Neural cell (in vitro differentiated cells): ENCODE data around the gene AP2B1. TPM values are rescaled to one million over a fixed set of nuclear protein-coding genes. Genes with fewer than 3 reads are reported as not detected.

Experiments used
- H2AFZ ChIP-seq: fragments of 200-600, 300-800 bp; sonication (generic), shearing (Covaris generic); 2 replicates; pipeline ENCODE4 v1.6.0; 2014; ENCODE audit warnings: low read depth, mild to moderate bottlenecking, antibody characterized with exemption, low read length, moderate library complexity
- H3F3A ChIP-seq: fragments of 200-600 bp; shearing (Covaris generic); 2 replicates; pipeline ENCODE4 v1.6.1; 2016; ENCODE audit warnings: mild to moderate bottlenecking, moderate library complexity, mixed read lengths, antibody characterized with exemption, low read length; ENCODE audit not compliant: insufficient read depth, poor library complexity, severe bottlenecking
- H3K27ac ChIP-seq: fragments of 200-600, 300-800 bp; sonication (generic), shearing (Covaris generic); 2 replicates; pipeline ENCODE4 v1.5.1; 2014; ENCODE audit warnings: mild to moderate bottlenecking, low read length, moderate library complexity
- H3K27me3 ChIP-seq: fragments of 300-800, 200-600 bp; sonication (generic), shearing (Covaris generic); 2 replicates; pipeline ENCODE4 v1.6.0; 2014; ENCODE audit warnings: mild to moderate bottlenecking, low read depth, low read length, moderate library complexity; ENCODE audit not compliant: insufficient read depth
- H3K36me3 ChIP-seq: fragments of 300-800, 200-600 bp; sonication (generic), shearing (Covaris generic); 2 replicates; pipeline ENCODE4 v1.5.1; 2014; ENCODE audit warnings: mild to moderate bottlenecking, antibody characterized with exemption, low read length, moderate library complexity; ENCODE audit not compliant: insufficient read depth
- H3K4me2 ChIP-seq: fragments of 300-800, 200-600 bp; sonication (generic), shearing (Covaris generic); 2 replicates; pipeline ENCODE4 v1.6.0; 2014; ENCODE audit warnings: mild to moderate bottlenecking, low read length
- H3K4me3 ChIP-seq: fragments of 300-800, 200-600 bp; sonication (generic), shearing (Covaris generic); 2 replicates; pipeline ENCODE4 v1.5.1; 2014; ENCODE audit warnings: mild to moderate bottlenecking, low read length, moderate library complexity
- H3K79me2 ChIP-seq: fragments of 200-600 bp; shearing (Covaris generic); replicated peaks from 2 replicates; pipeline ENCODE4 v1.6.0; 2014; ENCODE audit warnings: mild to moderate bottlenecking, low read length, moderate library complexity; ENCODE audit not compliant: insufficient read depth
- H3K9ac ChIP-seq: fragments of 300-800, 200-600 bp; sonication (generic), shearing (Covaris generic); 2 replicates; pipeline ENCODE4 v1.6.1; 2016; ENCODE audit warnings: mild to moderate bottlenecking, low read length, mixed read lengths
- H3K9me2 ChIP-seq: fragments of 200-600 bp; shearing (Covaris generic); 2 replicates; pipeline ENCODE4 v1.6.1; 2016; ENCODE audit warnings: mild to moderate bottlenecking, low read length, mixed read lengths; ENCODE audit not compliant: insufficient read depth
- H3K9me3 ChIP-seq: fragments of 200-600, 300-800 bp; sonication (generic), shearing (Covaris generic); 2 replicates; pipeline ENCODE4 v1.6.1; 2016; ENCODE audit warnings: mild to moderate bottlenecking, mixed run types, low read length, moderate library complexity, mixed read lengths
- H4K20me1 ChIP-seq: fragments of 200-600 bp; shearing (Covaris generic); 2 replicates; pipeline ENCODE4 v1.6.1; 2016; ENCODE audit warnings: mild to moderate bottlenecking, mixed run types; ENCODE audit not compliant: insufficient read depth
- CTCF ChIP-seq: fragments of 450-650 bp; IDR thresholded peaks from 2 replicates; pipeline ENCODE4 v1.5.1; 2014; ENCODE audit warnings: antibody characterized with exemption, mild to moderate bottlenecking, moderate library complexity; ENCODE audit not compliant: poor library complexity, severe bottlenecking
- EP300 ChIP-seq: fragments of 450-650 bp; conservative IDR thresholded peaks from 2 replicates; pipeline ENCODE4 v1.6.1; 2014; ENCODE audit warnings: antibody characterized with exemption, mild to moderate bottlenecking, moderate library complexity; ENCODE audit not compliant: poor library complexity, severe bottlenecking
- EZH2 ChIP-seq: fragments of 200-600, 300-800 bp; shearing (Covaris generic), sonication (generic); IDR thresholded peaks from 2 replicates; pipeline ENCODE4 v1.6.1; 2014; ENCODE audit warnings: antibody characterized with exemption, low read length, borderline replicate concordance, mild to moderate bottlenecking; ENCODE audit not compliant: insufficient read depth, poor library complexity, severe bottlenecking
- MXI1 ChIP-seq: fragments of 450-650 bp; conservative IDR thresholded peaks from 2 replicates; pipeline ENCODE4 v1.6.1; 2014; ENCODE audit warnings: antibody characterized with exemption, mild to moderate bottlenecking; ENCODE audit not compliant: poor library complexity, severe bottlenecking
- POLR2AphosphoS5 ChIP-seq: IDR thresholded peaks from 2 replicates; pipeline ENCODE4 v1.6.1; 2012
- RAD21 ChIP-seq: fragments of 450-650 bp; conservative IDR thresholded peaks from 2 replicates; pipeline ENCODE4 v1.6.1; 2014; ENCODE audit warnings: antibody characterized with exemption, mild to moderate bottlenecking, moderate library complexity
- REST ChIP-seq: IDR thresholded peaks from 2 replicates; pipeline ENCODE4 v1.6.1; 2012; ENCODE audit warnings: borderline replicate concordance
- SMC3 ChIP-seq: fragments of 450-650 bp; conservative IDR thresholded peaks from 2 replicates; pipeline ENCODE4 v1.6.1; 2014; ENCODE audit warnings: antibody characterized with exemption, mild to moderate bottlenecking, moderate library complexity; ENCODE audit not compliant: poor library complexity
- TAF1 ChIP-seq: IDR thresholded peaks from 2 replicates; pipeline ENCODE4 v1.6.1; 2012; ENCODE audit warnings: low read depth
- polyA plus RNA-seq: library from polyadenylated mRNA; depleted of rRNA; stranded (reverse); fragments of >200 nt; gene quantifications from 2 replicates; pipeline ENCODE4 v1.2.3, GENCODE V29; 2014

The AP2B1 gene
- polyA plus RNA-seq, 1 donor from 2014 or later, result 59.5 TPM

GRCh38 chr17:35569405-35569804 lies 17.7 kb upstream of the AP2B1 start:
- Histone ChIP-seq H3K79me2 (peaks cover 17% of the 10 kb centered on the region), H3K4me2 (peak overlapping the region; percentile 39), H3K9me2 (no peaks in the 10 kb centered on the region), H3K36me3 (no peaks in the 10 kb centered on the region), H3K9ac (no peak overlapping the region), H3F3A (no peaks in the 10 kb centered on the region), H2AFZ (no peak overlapping the region), H3K27me3 (no peaks in the 10 kb centered on the region), H3K4me3 (peak overlapping the region; percentile 79), H3K9me3 (no peaks in the 10 kb centered on the region), H3K27ac (no peak overlapping the region), H4K20me1 (no peaks in the 10 kb centered on the region)
- TF ChIP-seq POLR2AphosphoS5 (no peak), CTCF (no peak), SMC3 (no peak), RAD21 (no peak), MXI1 (no peak), REST (no peak), TAF1 (no peak), EP300 (no peak), EZH2 (no peak)

GRCh38 chr17:35575759-35576158 lies 11.4 kb upstream of the AP2B1 start:
- Histone ChIP-seq H3K27me3 (no peaks in the 10 kb centered on the region), H4K20me1 (no peaks in the 10 kb centered on the region), H3K79me2 (no peaks in the 10 kb centered on the region), H3K9me2 (no peaks in the 10 kb centered on the region), H3F3A (no peaks in the 10 kb centered on the region), H3K9me3 (no peaks in the 10 kb centered on the region), H3K4me2 (no peak overlapping the region), H3K36me3 (no peaks in the 10 kb centered on the region), H2AFZ (no peak overlapping the region), H3K27ac (no peak overlapping the region), H3K9ac (no peak overlapping the region), H3K4me3 (no peak overlapping the region)
- TF ChIP-seq POLR2AphosphoS5, result no peak
- TF ChIP-seq REST, result no peak
- no peak for TF ChIP-seq SMC3
- no peak for TF ChIP-seq TAF1
- TF ChIP-seq CTCF, result no peak
- no peak for TF ChIP-seq MXI1
- TF ChIP-seq EP300, result no peak
- TF ChIP-seq EZH2, result no peak
- TF ChIP-seq RAD21, result no peak
